WTC11 (cell line): ENCODE results near the gene APOD.

Experiments
- ATF1 ChIP-seq: sonication (generic); formaldehyde crosslinking; IDR thresholded peaks from 2 replicates; pipeline ENCODE4 v1.8.1; 2023; ENCODE audit warnings: mild to moderate bottlenecking, moderate library complexity, missing genetic modification reagents
- CREM ChIP-seq: sonication (generic); formaldehyde crosslinking; IDR thresholded peaks from 2 replicates; pipeline ENCODE4 v1.8.1; 2022; ENCODE audit warnings: mild to moderate bottlenecking, missing genetic modification reagents, moderate library complexity
- NFYB ChIP-seq: sonication (generic); formaldehyde crosslinking; conservative IDR thresholded peaks from 2 replicates; pipeline ENCODE4 v1.8.0; 2022; ENCODE audit warnings: low read depth, missing genetic modification reagents
- TF ChIP-seq, protein P1 (sequence below): fragments of 200-600 bp; IDR thresholded peaks from 2 replicates; pipeline ENCODE4 v1.8.0; 2022; ENCODE audit warnings: antibody characterized with exemption
- TF ChIP-seq, protein P2 (sequence below): sonication (generic); formaldehyde crosslinking; IDR thresholded peaks from 2 replicates; pipeline ENCODE4 v1.8.1; 2023; ENCODE audit warnings: mild to moderate bottlenecking, missing genetic modification reagents, moderate library complexity

DNA sequence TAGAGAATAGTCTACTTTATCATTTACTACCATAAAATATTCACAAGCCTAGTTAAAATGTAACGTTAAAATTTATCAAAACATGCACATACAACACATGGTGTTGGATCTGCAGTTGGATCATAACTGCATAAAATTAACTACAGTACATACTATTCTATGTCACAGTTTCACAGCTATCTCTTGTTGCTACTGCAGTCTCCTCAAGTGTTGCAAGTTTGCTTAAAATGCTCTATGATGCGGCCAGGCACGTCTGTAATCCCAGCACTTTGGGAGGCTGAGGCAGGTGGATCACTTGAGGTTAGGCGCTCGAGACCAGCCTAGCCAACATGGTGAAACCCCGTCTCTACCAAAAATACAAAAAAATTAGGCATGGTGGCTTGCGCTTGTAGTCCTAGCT lies 50.9 kb downstream of the APOD start:
- TF ChIP-seq ATF1 (CRISPR knock-in tag) (no peak), CREM (no peak), NFYB (no peak)
- TF ChIP-seq, protein P1, sequence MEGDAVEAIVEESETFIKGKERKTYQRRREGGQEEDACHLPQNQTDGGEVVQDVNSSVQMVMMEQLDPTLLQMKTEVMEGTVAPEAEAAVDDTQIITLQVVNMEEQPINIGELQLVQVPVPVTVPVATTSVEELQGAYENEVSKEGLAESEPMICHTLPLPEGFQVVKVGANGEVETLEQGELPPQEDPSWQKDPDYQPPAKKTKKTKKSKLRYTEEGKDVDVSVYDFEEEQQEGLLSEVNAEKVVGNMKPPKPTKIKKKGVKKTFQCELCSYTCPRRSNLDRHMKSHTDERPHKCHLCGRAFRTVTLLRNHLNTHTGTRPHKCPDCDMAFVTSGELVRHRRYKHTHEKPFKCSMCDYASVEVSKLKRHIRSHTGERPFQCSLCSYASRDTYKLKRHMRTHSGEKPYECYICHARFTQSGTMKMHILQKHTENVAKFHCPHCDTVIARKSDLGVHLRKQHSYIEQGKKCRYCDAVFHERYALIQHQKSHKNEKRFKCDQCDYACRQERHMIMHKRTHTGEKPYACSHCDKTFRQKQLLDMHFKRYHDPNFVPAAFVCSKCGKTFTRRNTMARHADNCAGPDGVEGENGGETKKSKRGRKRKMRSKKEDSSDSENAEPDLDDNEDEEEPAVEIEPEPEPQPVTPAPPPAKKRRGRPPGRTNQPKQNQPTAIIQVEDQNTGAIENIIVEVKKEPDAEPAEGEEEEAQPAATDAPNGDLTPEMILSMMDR: no peak
- TF ChIP-seq, protein P2, sequence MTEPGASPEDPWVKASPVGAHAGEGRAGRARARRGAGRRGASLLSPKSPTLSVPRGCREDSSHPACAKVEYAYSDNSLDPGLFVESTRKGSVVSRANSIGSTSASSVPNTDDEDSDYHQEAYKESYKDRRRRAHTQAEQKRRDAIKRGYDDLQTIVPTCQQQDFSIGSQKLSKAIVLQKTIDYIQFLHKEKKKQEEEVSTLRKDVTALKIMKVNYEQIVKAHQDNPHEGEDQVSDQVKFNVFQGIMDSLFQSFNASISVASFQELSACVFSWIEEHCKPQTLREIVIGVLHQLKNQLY (CRISPR knock-in tag): no peak
